ENCODE data around the gene MSRB1. TPM values are rescaled to one million over a fixed set of nuclear protein-coding genes. Genes with fewer than 3 reads are reported as not detected.

The MSRB1 gene
- total RNA-seq, 1 donor from 2014 or later = 29.8 TPM

GRCh38 chr16:1980770-1981087, 37.7 kb upstream of the MSRB1 start:
- no peak overlapping the region for H3K4me3 Mint-ChIP-seq

GRCh38 chr16:1980030-1980769, 37.2 kb upstream of the MSRB1 start:
- Mint-ChIP-seq H3K4me3 (no peak overlapping the region), H3K27ac (ENCODE audit: unreplicated experiment) (no peak overlapping the region), H3K9me3 (no peaks in the 10 kb centered on the region), H3K27me3 (ENCODE audit: low read depth) (peaks cover 54% of the 10 kb centered on the region), H3K36me3 (ENCODE audit: low read depth) (no peaks in the 10 kb centered on the region), H3K4me1 (peaks cover 28% of the 10 kb centered on the region)
- DNase-seq (ENCODE audit: low read depth, low spot score) = no peak
- TF ChIP-seq CTCF (conservative IDR thresholded peaks at IDR 0.05) = no peak

More at GRCh38 chr16:1980770-1981087, 37.7 kb upstream of the MSRB1 start:
- H3K4me1 Mint-ChIP-seq = peaks cover 30% of the 10 kb centered on the region
- H3K9me3 Mint-ChIP-seq = no peaks in the 10 kb centered on the region
- no peak for DNase-seq (ENCODE audit: low read depth, low spot score)
- H3K27ac Mint-ChIP-seq (ENCODE audit: unreplicated experiment) = no peak overlapping the region
- no peak for TF ChIP-seq CTCF (conservative IDR thresholded peaks at IDR 0.05)
- peaks cover 55% of the 10 kb centered on the region for H3K27me3 Mint-ChIP-seq (ENCODE audit: low read depth)
- H3K36me3 Mint-ChIP-seq (ENCODE audit: low read depth) = no peaks in the 10 kb centered on the region

- H3K36me3 Mint-ChIP-seq (ENCODE audit: low read depth) = no peaks in the 10 kb centered on the region
- TF ChIP-seq CTCF (conservative IDR thresholded peaks at IDR 0.05) = no peak
- H3K9me3 Mint-ChIP-seq = no peaks in the 10 kb centered on the region
- H3K4me3 Mint-ChIP-seq = no peak overlapping the region
- no peak overlapping the region for H3K27ac Mint-ChIP-seq (ENCODE audit: unreplicated experiment)
- H3K4me1 Mint-ChIP-seq = peaks cover 21% of the 10 kb centered on the region
- H3K27me3 Mint-ChIP-seq (ENCODE audit: low read depth) = peaks cover 50% of the 10 kb centered on the region
- DNase-seq (ENCODE audit: low read depth, low spot score) = no peak
Observed at GRCh38 chr16:1979271-1980029, 36.5 kb upstream of the MSRB1 start.

- H3K4me1 Mint-ChIP-seq = peaks cover 21% of the 10 kb centered on the region
- no peaks in the 10 kb centered on the region for H3K9me3 Mint-ChIP-seq
- no peak overlapping the region for H3K27ac Mint-ChIP-seq (ENCODE audit: unreplicated experiment)
- DNase-seq (ENCODE audit: low read depth, low spot score) = no peak
- H3K36me3 Mint-ChIP-seq (ENCODE audit: low read depth) = no peaks in the 10 kb centered on the region
- H3K27me3 Mint-ChIP-seq (ENCODE audit: low read depth) = peaks cover 50% of the 10 kb centered on the region
- no peak overlapping the region for H3K4me3 Mint-ChIP-seq
- TF ChIP-seq CTCF (conservative IDR thresholded peaks at IDR 0.05) = no peak
Observed at GRCh38 chr16:1978476-1979120, 35.6 kb upstream of the MSRB1 start.

- no peak for DNase-seq (ENCODE audit: low read depth, low spot score)
- no peak overlapping the region for H3K27ac Mint-ChIP-seq (ENCODE audit: unreplicated experiment)
- H3K36me3 Mint-ChIP-seq (ENCODE audit: low read depth) = no peaks in the 10 kb centered on the region
- H3K4me1 Mint-ChIP-seq = peaks cover 18% of the 10 kb centered on the region
- H3K27me3 Mint-ChIP-seq (ENCODE audit: low read depth) = peaks cover 45% of the 10 kb centered on the region
- H3K9me3 Mint-ChIP-seq = no peaks in the 10 kb centered on the region
- no peak for TF ChIP-seq CTCF (conservative IDR thresholded peaks at IDR 0.05)
- no peak overlapping the region for H3K4me3 Mint-ChIP-seq
Observed at GRCh38 chr16:1977875-1978268, 34.9 kb upstream of the MSRB1 start.
